Panc1 (cell line): ENCODE results near the gene DNAJC12. TPM values are rescaled to one million over a fixed set of nuclear protein-coding genes. Genes with fewer than 3 reads are reported as not detected.

Experiments used
- ATAC-seq: fragments of 200-7000 bp; cut with Tn5 transposase; 2 replicates; pipeline ENCODE4 v1.9.1; 2020; ENCODE audit warnings: mild to moderate bottlenecking, moderate library complexity
- BruUV-seq: library from RNA; stranded (reverse); fragments of 400-500 nt; replicated peaks from 2 replicates; lab custom pipeline; 2021; lab: Mats Ljungman, UMichigan
- CTCF ChIA-PET: fragments of 300-600 bp; sonication (Branson Sonifier 250); formaldehyde crosslinking; loops from one replicate; lab custom pipeline; 2022; ENCODE audit warnings: antibody characterized with exemption; lab: Charles Lee
- POLR2A ChIA-PET: fragments of 300-600 bp; sonication (Branson Sonifier 250); formaldehyde crosslinking; loops from one replicate; lab custom pipeline; 2022; ENCODE audit warnings: antibody characterized with exemption; lab: Charles Lee
- DNase-seq: peaks from one replicate; pipeline ENCODE4 v3.0.0-alpha.2; 2010; ENCODE audit warnings: low read depth, low spot score
- H3K27ac ChIP-seq: 2 replicates; pipeline ENCODE4 v1.5.1; 2011; ENCODE audit warnings: mild to moderate bottlenecking, low read length, inconsistent platforms
- H3K27me3 ChIP-seq: fragments of 200-500 bp; sonication (Bioruptor generic); 2 replicates; pipeline ENCODE4 v1.6.0; 2014; ENCODE audit warnings: low read length, inconsistent platforms; ENCODE audit not compliant: control insufficient read depth, insufficient read depth
- H3K36me3 ChIP-seq: fragments of 200-500 bp; sonication (Bioruptor generic); 2 replicates; pipeline ENCODE4 v1.5.1; 2014; ENCODE audit warnings: inconsistent platforms, mild to moderate bottlenecking, low read length, moderate library complexity; ENCODE audit not compliant: control insufficient read depth, insufficient read depth
- H3K4me1 ChIP-seq: 2 replicates; pipeline ENCODE4 v1.5.1; 2011; ENCODE audit warnings: inconsistent platforms, mild to moderate bottlenecking, low read length, moderate library complexity; ENCODE audit not compliant: control insufficient read depth, insufficient read depth
- H3K4me3 ChIP-seq, 2 experiments: 2 replicates each; pipeline ENCODE4 v1.5.1; 2011 to 2012; ENCODE audit warnings: low read depth in 2 of 2, low read length in 2 of 2, mild to moderate bottlenecking in 2 of 2, inconsistent platforms in 1 of 2, moderate library complexity in 1 of 2
- H3K9me3 ChIP-seq: fragments of 200-500 bp; sonication (Bioruptor generic); 2 replicates; pipeline ENCODE4 v1.5.1; 2014; ENCODE audit warnings: low read depth, mild to moderate bottlenecking, inconsistent platforms, low read length, moderate library complexity; ENCODE audit not compliant: control insufficient read depth, insufficient read depth
- POLR2AphosphoS5 ChIP-seq: IDR thresholded peaks from 2 replicates; pipeline ENCODE4 v1.6.1; 2012; ENCODE audit warnings: mild to moderate bottlenecking, low read depth, low read length, moderate library complexity
- SIN3A ChIP-seq: IDR thresholded peaks from 2 replicates; pipeline ENCODE4 v1.6.1; 2012; ENCODE audit warnings: low read depth, mild to moderate bottlenecking, low read length, moderate library complexity, borderline replicate concordance; ENCODE audit not compliant: insufficient read depth
- TCF7L2 ChIP-seq: IDR thresholded peaks from 2 replicates; pipeline ENCODE4 v1.6.1; 2011; ENCODE audit warnings: mild to moderate bottlenecking, low read depth, low read length, inconsistent platforms
- in situ Hi-C: cut with HindIII; loops from 2 replicates; pipeline ENCODE4 v1.10.0; 2016; ENCODE audit warnings: low sequenced_read_pairs, low pct_unique_long_range_greater_than_20kb
- intact Hi-C: fragments of 100-400 bp; cut with micrococcal nuclease; formaldehyde crosslinking; loops from one replicate; pipeline ENCODE4 v1.10.0; 2022; ENCODE audit not compliant: unreplicated experiment
- total RNA-seq: library from RNA; stranded (reverse); gene quantifications from one replicate; pipeline ENCODE4 v1.2.1, GENCODE V29; 2021; ENCODE audit not compliant: unreplicated experiment
- TF ChIP-seq, protein P1 (sequence below): fragments of 450-650 bp; IDR thresholded peaks from 2 replicates; pipeline ENCODE4 v1.5.1; 2017; ENCODE audit warnings: mild to moderate bottlenecking
- TF ChIP-seq, protein P2 (sequence below), 2 experiments: IDR thresholded peaks; 2 replicates each; pipeline ENCODE4 v1.6.1; 2011 to 2012; ENCODE audit warnings: low read depth in 2 of 2, control low read depth in 1 of 2, low read length in 1 of 2, mild to moderate bottlenecking in 1 of 2, moderate library complexity in 1 of 2; ENCODE audit not compliant: insufficient read depth in 1 of 2

DNAJC12 gene
- total RNA-seq, 1 experiment from 2014 or later, result 0.44 TPM

- in situ Hi-C loops (no loop called here), intact Hi-C loops (no loop called here)
- no peaks in the 10 kb centered on the region for H3K36me3 ChIP-seq
- DNase-seq, result no peak
- no peaks in the 10 kb centered on the region for H3K4me1 ChIP-seq
- no peaks in the 10 kb centered on the region for H3K27me3 ChIP-seq
- H3K9me3 ChIP-seq, result no peaks in the 10 kb centered on the region
- BruUV-seq, result no TSS peak
- TF ChIP-seq POLR2AphosphoS5 (no peak), SIN3A (no peak), TCF7L2 (no peak)
- TF ChIP-seq, protein P1, sequence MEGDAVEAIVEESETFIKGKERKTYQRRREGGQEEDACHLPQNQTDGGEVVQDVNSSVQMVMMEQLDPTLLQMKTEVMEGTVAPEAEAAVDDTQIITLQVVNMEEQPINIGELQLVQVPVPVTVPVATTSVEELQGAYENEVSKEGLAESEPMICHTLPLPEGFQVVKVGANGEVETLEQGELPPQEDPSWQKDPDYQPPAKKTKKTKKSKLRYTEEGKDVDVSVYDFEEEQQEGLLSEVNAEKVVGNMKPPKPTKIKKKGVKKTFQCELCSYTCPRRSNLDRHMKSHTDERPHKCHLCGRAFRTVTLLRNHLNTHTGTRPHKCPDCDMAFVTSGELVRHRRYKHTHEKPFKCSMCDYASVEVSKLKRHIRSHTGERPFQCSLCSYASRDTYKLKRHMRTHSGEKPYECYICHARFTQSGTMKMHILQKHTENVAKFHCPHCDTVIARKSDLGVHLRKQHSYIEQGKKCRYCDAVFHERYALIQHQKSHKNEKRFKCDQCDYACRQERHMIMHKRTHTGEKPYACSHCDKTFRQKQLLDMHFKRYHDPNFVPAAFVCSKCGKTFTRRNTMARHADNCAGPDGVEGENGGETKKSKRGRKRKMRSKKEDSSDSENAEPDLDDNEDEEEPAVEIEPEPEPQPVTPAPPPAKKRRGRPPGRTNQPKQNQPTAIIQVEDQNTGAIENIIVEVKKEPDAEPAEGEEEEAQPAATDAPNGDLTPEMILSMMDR, result no peak
- TF ChIP-seq, protein P2, sequence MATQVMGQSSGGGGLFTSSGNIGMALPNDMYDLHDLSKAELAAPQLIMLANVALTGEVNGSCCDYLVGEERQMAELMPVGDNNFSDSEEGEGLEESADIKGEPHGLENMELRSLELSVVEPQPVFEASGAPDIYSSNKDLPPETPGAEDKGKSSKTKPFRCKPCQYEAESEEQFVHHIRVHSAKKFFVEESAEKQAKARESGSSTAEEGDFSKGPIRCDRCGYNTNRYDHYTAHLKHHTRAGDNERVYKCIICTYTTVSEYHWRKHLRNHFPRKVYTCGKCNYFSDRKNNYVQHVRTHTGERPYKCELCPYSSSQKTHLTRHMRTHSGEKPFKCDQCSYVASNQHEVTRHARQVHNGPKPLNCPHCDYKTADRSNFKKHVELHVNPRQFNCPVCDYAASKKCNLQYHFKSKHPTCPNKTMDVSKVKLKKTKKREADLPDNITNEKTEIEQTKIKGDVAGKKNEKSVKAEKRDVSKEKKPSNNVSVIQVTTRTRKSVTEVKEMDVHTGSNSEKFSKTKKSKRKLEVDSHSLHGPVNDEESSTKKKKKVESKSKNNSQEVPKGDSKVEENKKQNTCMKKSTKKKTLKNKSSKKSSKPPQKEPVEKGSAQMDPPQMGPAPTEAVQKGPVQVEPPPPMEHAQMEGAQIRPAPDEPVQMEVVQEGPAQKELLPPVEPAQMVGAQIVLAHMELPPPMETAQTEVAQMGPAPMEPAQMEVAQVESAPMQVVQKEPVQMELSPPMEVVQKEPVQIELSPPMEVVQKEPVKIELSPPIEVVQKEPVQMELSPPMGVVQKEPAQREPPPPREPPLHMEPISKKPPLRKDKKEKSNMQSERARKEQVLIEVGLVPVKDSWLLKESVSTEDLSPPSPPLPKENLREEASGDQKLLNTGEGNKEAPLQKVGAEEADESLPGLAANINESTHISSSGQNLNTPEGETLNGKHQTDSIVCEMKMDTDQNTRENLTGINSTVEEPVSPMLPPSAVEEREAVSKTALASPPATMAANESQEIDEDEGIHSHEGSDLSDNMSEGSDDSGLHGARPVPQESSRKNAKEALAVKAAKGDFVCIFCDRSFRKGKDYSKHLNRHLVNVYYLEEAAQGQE (IDR thresholded peaks at IDR 0.05; ENCODE audit: insufficient read depth in 1 of 2, low read depth in 2 of 2, low read length in 1 of 2), result no peak
- no peak overlapping the region for H3K27ac ChIP-seq
- ChIA-PET CTCF (no interaction called here), POLR2A (no interaction called here)
- no peak for ATAC-seq
- H3K4me3 ChIP-seq, result no peak overlapping the region
Measured at GRCh38 chr10:67803588-67804394, 34.2 kb downstream of the DNAJC12 start.

GRCh38 chr10:67802767-67803538 is 35.0 kb downstream of the DNAJC12 start:
- no TSS peak for BruUV-seq
- in situ Hi-C loops (no loop called here), intact Hi-C loops (no loop called here)
- TF ChIP-seq SIN3A (no peak), TCF7L2 (no peak), POLR2AphosphoS5 (no peak)
- TF ChIP-seq, protein P1, result no peak
- TF ChIP-seq, protein P2 (IDR thresholded peaks at IDR 0.05; ENCODE audit: insufficient read depth in 1 of 2, low read depth in 2 of 2, low read length in 1 of 2), result no peak
- ATAC-seq (no peak), DNase-seq (no peak)
- POLR2A ChIA-PET, result no interaction called here
- H3K4me1 ChIP-seq, result no peaks in the 10 kb centered on the region
- H3K36me3 ChIP-seq, result no peaks in the 10 kb centered on the region
- H3K4me3 ChIP-seq, result no peak overlapping the region
- CTCF ChIA-PET, result no interaction called here
- H3K27ac ChIP-seq, result no peak overlapping the region
- no peaks in the 10 kb centered on the region for H3K27me3 ChIP-seq
- no peaks in the 10 kb centered on the region for H3K9me3 ChIP-seq
